22Rv1 (cell line): Measurements from ENCODE around the gene SYNPR.

Experiments
- CTCF ChIP-seq: fragments of 450-650 bp; IDR thresholded peaks from 2 replicates; pipeline ENCODE4 v1.5.1; 2017; ENCODE audit warnings: mild to moderate bottlenecking
- ZFX ChIP-seq: fragments of 450-650 bp; IDR thresholded peaks from 2 replicates; pipeline ENCODE4 v1.6.1; 2017; ENCODE audit warnings: antibody characterized with exemption, borderline replicate concordance

GRCh38 chr3:63656786-63657185 is 378.7 kb downstream of the SYNPR start:
- TF ChIP-seq CTCF (no peak), ZFX (no peak)
